ENCODE measurements around the gene LOXHD1.

DNA sequence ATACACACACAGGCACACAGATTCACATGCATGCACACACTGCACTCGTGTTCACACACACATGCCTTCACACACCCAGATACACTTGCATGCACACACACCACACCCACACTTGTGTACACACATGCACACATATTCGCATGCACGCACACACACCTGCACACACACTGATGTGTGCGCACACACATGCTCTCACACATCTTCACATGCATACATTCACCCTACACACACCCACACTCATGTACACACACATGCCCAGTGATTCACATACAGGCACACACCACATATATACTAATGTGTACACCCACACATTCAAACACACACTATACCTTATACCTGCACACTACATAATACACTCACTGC lies 181.6 kb downstream of the LOXHD1 start:
- TF ChIP-seq, protein P1, sequence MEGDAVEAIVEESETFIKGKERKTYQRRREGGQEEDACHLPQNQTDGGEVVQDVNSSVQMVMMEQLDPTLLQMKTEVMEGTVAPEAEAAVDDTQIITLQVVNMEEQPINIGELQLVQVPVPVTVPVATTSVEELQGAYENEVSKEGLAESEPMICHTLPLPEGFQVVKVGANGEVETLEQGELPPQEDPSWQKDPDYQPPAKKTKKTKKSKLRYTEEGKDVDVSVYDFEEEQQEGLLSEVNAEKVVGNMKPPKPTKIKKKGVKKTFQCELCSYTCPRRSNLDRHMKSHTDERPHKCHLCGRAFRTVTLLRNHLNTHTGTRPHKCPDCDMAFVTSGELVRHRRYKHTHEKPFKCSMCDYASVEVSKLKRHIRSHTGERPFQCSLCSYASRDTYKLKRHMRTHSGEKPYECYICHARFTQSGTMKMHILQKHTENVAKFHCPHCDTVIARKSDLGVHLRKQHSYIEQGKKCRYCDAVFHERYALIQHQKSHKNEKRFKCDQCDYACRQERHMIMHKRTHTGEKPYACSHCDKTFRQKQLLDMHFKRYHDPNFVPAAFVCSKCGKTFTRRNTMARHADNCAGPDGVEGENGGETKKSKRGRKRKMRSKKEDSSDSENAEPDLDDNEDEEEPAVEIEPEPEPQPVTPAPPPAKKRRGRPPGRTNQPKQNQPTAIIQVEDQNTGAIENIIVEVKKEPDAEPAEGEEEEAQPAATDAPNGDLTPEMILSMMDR (CRISPR knock-in tag; IDR thresholded peaks at IDR 0.05), result no peak
- TF ChIP-seq, protein P2, sequence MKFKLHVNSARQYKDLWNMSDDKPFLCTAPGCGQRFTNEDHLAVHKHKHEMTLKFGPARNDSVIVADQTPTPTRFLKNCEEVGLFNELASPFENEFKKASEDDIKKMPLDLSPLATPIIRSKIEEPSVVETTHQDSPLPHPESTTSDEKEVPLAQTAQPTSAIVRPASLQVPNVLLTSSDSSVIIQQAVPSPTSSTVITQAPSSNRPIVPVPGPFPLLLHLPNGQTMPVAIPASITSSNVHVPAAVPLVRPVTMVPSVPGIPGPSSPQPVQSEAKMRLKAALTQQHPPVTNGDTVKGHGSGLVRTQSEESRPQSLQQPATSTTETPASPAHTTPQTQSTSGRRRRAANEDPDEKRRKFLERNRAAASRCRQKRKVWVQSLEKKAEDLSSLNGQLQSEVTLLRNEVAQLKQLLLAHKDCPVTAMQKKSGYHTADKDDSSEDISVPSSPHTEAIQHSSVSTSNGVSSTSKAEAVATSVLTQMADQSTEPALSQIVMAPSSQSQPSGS (CRISPR knock-in tag; IDR thresholded peaks at IDR 0.05), result no peak
- no peak for TF ChIP-seq PRPF4 (IDR thresholded peaks at IDR 0.05; ENCODE audit: low read depth, low read length, poor library complexity, severe bottlenecking)
- TF ChIP-seq ZNF563 (CRISPR knock-in tag; IDR thresholded peaks at IDR 0.05), result no peak
- TF ChIP-seq ZNF34 (CRISPR knock-in tag; IDR thresholded peaks at IDR 0.05; ENCODE audit: borderline replicate concordance), result no peak
- TF ChIP-seq, protein P3, sequence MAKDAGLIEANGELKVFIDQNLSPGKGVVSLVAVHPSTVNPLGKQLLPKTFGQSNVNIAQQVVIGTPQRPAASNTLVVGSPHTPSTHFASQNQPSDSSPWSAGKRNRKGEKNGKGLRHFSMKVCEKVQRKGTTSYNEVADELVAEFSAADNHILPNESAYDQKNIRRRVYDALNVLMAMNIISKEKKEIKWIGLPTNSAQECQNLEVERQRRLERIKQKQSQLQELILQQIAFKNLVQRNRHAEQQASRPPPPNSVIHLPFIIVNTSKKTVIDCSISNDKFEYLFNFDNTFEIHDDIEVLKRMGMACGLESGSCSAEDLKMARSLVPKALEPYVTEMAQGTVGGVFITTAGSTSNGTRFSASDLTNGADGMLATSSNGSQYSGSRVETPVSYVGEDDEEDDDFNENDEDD (CRISPR knock-in tag; IDR thresholded peaks at IDR 0.05; ENCODE audit: borderline replicate concordance), result no peak
